ENCODE data around the gene INHBE. TPM values are rescaled to one million over a fixed set of nuclear protein-coding genes. Genes with fewer than 3 reads are reported as not detected.

Gene INHBE
- total RNA-seq, 1 experiment from 2014 or later, result 0.59 TPM

DNA sequence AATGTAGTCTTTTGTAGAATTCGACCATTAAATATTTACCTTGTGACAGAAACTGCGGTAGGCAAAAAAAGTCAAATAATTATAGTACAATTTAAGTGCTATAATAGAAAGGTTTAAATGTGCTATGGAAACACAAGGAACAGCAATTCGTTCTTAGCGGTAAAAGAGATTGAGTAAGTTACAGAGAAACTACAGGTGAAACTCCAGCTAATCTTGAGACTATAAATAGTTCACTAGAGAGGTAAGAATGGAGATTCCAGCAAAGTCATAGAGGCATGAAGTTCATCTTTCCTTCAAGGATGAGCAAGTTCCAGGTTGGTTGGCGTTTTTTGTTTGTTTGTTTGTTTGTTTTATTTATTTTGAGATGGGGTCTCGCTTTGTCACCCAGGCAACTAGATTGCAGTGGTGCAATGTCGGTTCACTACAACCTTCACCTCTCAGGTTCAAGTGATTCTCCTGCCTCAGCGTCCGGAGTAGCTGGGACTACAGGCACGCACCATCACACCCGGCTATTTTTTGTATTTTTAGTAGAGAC is 23.4 kb upstream of the INHBE start:
- ATAC-seq (no peak), DNase-seq (ENCODE audit: low read depth, low spot score) (no peak)
- Histone ChIP-seq H3K27me3 (ENCODE audit: control insufficient read depth, insufficient read depth, low read length) (no peaks in the 10 kb centered on the region), H3K9me3 (ENCODE audit: control insufficient read depth, insufficient read depth, low read depth, low read length) (no peaks in the 10 kb centered on the region), H3K27ac (ENCODE audit: low read length) (peak overlapping the region; percentile 98), H3K4me1 (ENCODE audit: control insufficient read depth, insufficient read depth, low read length) (peaks cover 6% of the 10 kb centered on the region), H3K4me3 (ENCODE audit: low read depth in 2 of 2, low read length in 2 of 2) (peak overlapping the region; percentile 60 to 62; a peak in 3 of 4 replicates), H3K36me3 (ENCODE audit: control insufficient read depth, insufficient read depth, low read length) (no peaks in the 10 kb centered on the region)
- in situ Hi-C loops (cut with HindIII; ENCODE audit: low pct_unique_long_range_greater_than_20kb, low sequenced_read_pairs) (no loop called here), intact Hi-C loops (cut with micrococcal nuclease; ENCODE audit: unreplicated experiment) (no loop called here)
- BruUV-seq (replicated peaks), result no TSS peak
- TF ChIP-seq SIN3A (IDR thresholded peaks at IDR 0.05; ENCODE audit: borderline replicate concordance, insufficient read depth, low read depth, low read length) (no peak), REST (IDR thresholded peaks at IDR 0.05; ENCODE audit: insufficient read depth in 1 of 2, low read depth in 2 of 2, low read length in 1 of 2) (no peak), POLR2AphosphoS5 (IDR thresholded peaks at IDR 0.05; ENCODE audit: low read depth, low read length) (no peak), TCF7L2 (IDR thresholded peaks at IDR 0.05; ENCODE audit: low read depth, low read length) (no peak), CTCF (IDR thresholded peaks at IDR 0.05) (no peak)
- ChIA-PET CTCF (interaction anchor here (1.6 kb wide), 1 partner anchor 21 kb away, joined by 4 read pairs; no protein-coding TSS in a partner anchor), POLR2A (interaction anchor here (0.7 to 0.8 kb wide), 3 partner anchors 9 to 1449 kb away, joined by 5 to 15 read pairs (median 9); no protein-coding TSS in a partner anchor)

DNA sequence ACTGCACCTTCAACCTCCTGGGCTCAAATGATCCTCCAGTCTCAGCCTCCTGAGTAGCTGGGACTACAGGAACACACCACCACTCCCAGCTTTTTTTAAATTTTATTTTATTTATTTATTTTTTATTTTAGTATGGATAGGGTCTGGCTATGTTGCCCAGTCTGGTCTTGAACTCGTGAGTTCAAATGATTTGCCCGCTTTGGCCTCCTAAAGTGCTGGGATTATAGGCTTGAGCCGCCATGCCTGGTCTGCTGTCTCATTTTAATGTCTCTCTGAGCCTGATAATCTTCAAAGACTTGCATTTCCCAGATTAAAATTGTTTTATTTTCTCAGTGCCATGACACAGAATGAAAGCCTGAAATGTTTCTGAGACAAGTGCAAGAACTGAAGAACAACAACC is 21.7 kb upstream of the INHBE start:
- Histone ChIP-seq H3K36me3 (ENCODE audit: control insufficient read depth, insufficient read depth, low read length) (no peaks in the 10 kb centered on the region), H3K4me3 (ENCODE audit: low read depth in 2 of 2, low read length in 2 of 2) (no peak overlapping the region), H3K27me3 (ENCODE audit: control insufficient read depth, insufficient read depth, low read length) (no peaks in the 10 kb centered on the region), H3K27ac (ENCODE audit: low read length) (no peak overlapping the region), H3K4me1 (ENCODE audit: control insufficient read depth, insufficient read depth, low read length) (peaks cover 6% of the 10 kb centered on the region), H3K9me3 (ENCODE audit: control insufficient read depth, insufficient read depth, low read depth, low read length) (no peaks in the 10 kb centered on the region)
- in situ Hi-C loops (cut with HindIII; ENCODE audit: low pct_unique_long_range_greater_than_20kb, low sequenced_read_pairs), result no loop called here
- intact Hi-C loops (cut with micrococcal nuclease; ENCODE audit: unreplicated experiment), result no loop called here
- ATAC-seq, result no peak
- ChIA-PET POLR2A (interaction anchor here (0.6 to 0.7 kb wide), 2 partner anchors 23 to 581 kb away, joined by 5 to 8 read pairs; no protein-coding TSS in a partner anchor), CTCF (interaction anchor here (1.6 kb wide), 1 partner anchor 19 kb away, joined by 4 read pairs; no protein-coding TSS in a partner anchor)
- no TSS peak for BruUV-seq (replicated peaks)
- no peak for TF ChIP-seq REST (IDR thresholded peaks at IDR 0.05; ENCODE audit: insufficient read depth in 1 of 2, low read depth in 2 of 2, low read length in 1 of 2)
- TF ChIP-seq TCF7L2 (IDR thresholded peaks at IDR 0.05; ENCODE audit: low read depth, low read length), result no peak
- TF ChIP-seq POLR2AphosphoS5 (IDR thresholded peaks at IDR 0.05; ENCODE audit: low read depth, low read length), result no peak
- no peak for TF ChIP-seq CTCF (IDR thresholded peaks at IDR 0.05)
- TF ChIP-seq SIN3A (IDR thresholded peaks at IDR 0.05; ENCODE audit: borderline replicate concordance, insufficient read depth, low read depth, low read length), result no peak
- no peak for DNase-seq (ENCODE audit: low read depth, low spot score)

Data from Panc1 (cell line).